HepG2 (cell line): ENCODE data around the gene TUBG1. TPM values are rescaled to one million over a fixed set of nuclear protein-coding genes. Genes with fewer than 3 reads are reported as not detected.
A peak's percentile ranks its signal among the peaks of the same experiment; 100 is the strongest.

Source experiments
- ASH2L ChIP-seq: fragments of 300-600, 200-600 bp; sonication (generic); IDR thresholded peaks from 2 replicates; pipeline ENCODE4 v1.7.0; 2017; ENCODE audit warnings: low read depth, mild to moderate bottlenecking, moderate library complexity, mixed read lengths, low read length; ENCODE audit not compliant: insufficient read length
- CBX2 ChIP-seq, 2 experiments: fragments of 200-600 bp in 1 of 2; sonication (generic); formaldehyde crosslinking in 1 of 2; IDR thresholded peaks; 2 replicates each; pipeline versions ENCODE4 v1.7.0 to v1.8.1; 2018 to 2022; ENCODE audit warnings: low read depth in 2 of 2, low read length in 1 of 2, mild to moderate bottlenecking in 1 of 2, missing genetic modification reagents in 1 of 2
- CC2D1A ChIP-seq: sonication (generic); formaldehyde crosslinking; IDR thresholded peaks from 2 replicates; pipeline ENCODE4 v1.8.1; 2023; ENCODE audit warnings: mild to moderate bottlenecking, missing genetic modification reagents
- CEBPB ChIP-seq: IDR thresholded peaks from 2 replicates; pipeline ENCODE4 v1.6.1; 2011; ENCODE audit warnings: low read depth, low read length, improper control_type of control experiment, borderline replicate concordance
- EP300 ChIP-seq, 3 experiments: sonication (generic) in 1 of 3; formaldehyde crosslinking in 1 of 3; IDR thresholded peaks; 2 replicates each; pipeline versions ENCODE4 v1.5.1 to v1.6.1; 2011 to 2020; ENCODE audit warnings: low read depth in 2 of 3, low read length in 2 of 3, borderline replicate concordance in 1 of 3, improper control_type of control experiment in 1 of 3, mild to moderate bottlenecking in 1 of 3, missing genetic modification reagents in 1 of 3, moderate library complexity in 1 of 3
- GATAD1 ChIP-seq: IDR thresholded peaks from 2 replicates; pipeline ENCODE4 v1.6.1; 2016; ENCODE audit warnings: missing genetic modification reagents, missing compliant biosample characterization
- HNRNPH1 ChIP-seq: fragments of 200-400 bp; formaldehyde crosslinking; optimal IDR thresholded peaks from 2 replicates; pipeline ENCODE3; 2017; ENCODE audit warnings: mild to moderate bottlenecking, low read depth, low read length
- HNRNPK ChIP-seq: fragments of 200-400 bp; formaldehyde crosslinking; IDR thresholded peaks from 2 replicates; pipeline ENCODE4 v1.6.1; 2018; ENCODE audit warnings: low read length, low read depth, moderate library complexity, mild to moderate bottlenecking; ENCODE audit not compliant: poor library complexity, severe bottlenecking
- JARID2 ChIP-seq: sonication (generic); formaldehyde crosslinking; IDR thresholded peaks from 2 replicates; pipeline ENCODE4 v1.8.1; 2023; ENCODE audit warnings: missing genetic modification reagents, inconsistent platforms; ENCODE audit not compliant: insufficient replicate concordance
- KLF11 ChIP-seq: IDR thresholded peaks from 2 replicates; pipeline ENCODE4 v1.6.1; 2016; ENCODE audit warnings: missing compliant biosample characterization
- KLF9 ChIP-seq: IDR thresholded peaks from 2 replicates; pipeline ENCODE4 v1.6.1; 2016; ENCODE audit warnings: low read depth
- MTA3 ChIP-seq: sonication (generic); formaldehyde crosslinking; IDR thresholded peaks from 2 replicates; pipeline ENCODE4 v1.4.0; 2020; ENCODE audit warnings: missing genetic modification reagents
- PAF1 ChIP-seq: IDR thresholded peaks from 2 replicates; pipeline ENCODE4 v1.6.1; 2016; ENCODE audit warnings: missing genetic modification reagents, missing compliant biosample characterization
- PCBP2 ChIP-seq: fragments of 200-400 bp; formaldehyde crosslinking; optimal IDR thresholded peaks from 2 replicates; pipeline ENCODE3; 2018; ENCODE audit warnings: low read length, low read depth; ENCODE audit not compliant: poor library complexity, severe bottlenecking
- REL ChIP-seq: sonication (generic); formaldehyde crosslinking; conservative IDR thresholded peaks from 2 replicates; pipeline ENCODE4 v1.8.0; 2022; ENCODE audit warnings: mild to moderate bottlenecking, missing genetic modification reagents, moderate library complexity
- SOX13 ChIP-seq, 3 experiments: fragments of 450-650 bp in 1 of 3; sonication (generic) in 1 of 3; formaldehyde crosslinking in 1 of 3; IDR thresholded peaks in 2 of 3; conservative IDR thresholded peaks in 1 of 3; 2 replicates each; pipeline versions ENCODE4 v1.5.0 to v1.6.1; 2016 to 2020; ENCODE audit warnings: antibody characterized with exemption in 1 of 3, mild to moderate bottlenecking in 1 of 3, missing compliant biosample characterization in 1 of 3, missing genetic modification reagents in 1 of 3, moderate library complexity in 1 of 3
- SPEN ChIP-seq: sonication (generic); formaldehyde crosslinking; IDR thresholded peaks from 2 replicates; pipeline ENCODE4 v1.5.1; 2020; ENCODE audit warnings: low read depth, mild to moderate bottlenecking, missing genetic modification reagents
- TCF7 ChIP-seq: sonication (generic); IDR thresholded peaks from 2 replicates; pipeline ENCODE4 v1.6.1; 2016; ENCODE audit warnings: antibody characterized with exemption, low read depth
- ZNF383 ChIP-seq: sonication (generic); formaldehyde crosslinking; IDR thresholded peaks from 2 replicates; pipeline ENCODE4 v1.4.0; 2020; ENCODE audit warnings: missing genetic modification reagents, mild to moderate bottlenecking, borderline replicate concordance
- ZNF788 ChIP-seq: sonication (generic); formaldehyde crosslinking; IDR thresholded peaks from 2 replicates; pipeline ENCODE4 v1.5.0; 2020; ENCODE audit warnings: mild to moderate bottlenecking, missing genetic modification reagents, borderline replicate concordance
- ZSCAN21 ChIP-seq: sonication (generic); formaldehyde crosslinking; IDR thresholded peaks from 2 replicates; pipeline ENCODE4 v1.8.0; 2022; ENCODE audit warnings: mild to moderate bottlenecking, missing genetic modification reagents, moderate library complexity, borderline replicate concordance
- polyA plus RNA-seq, 8 experiments: library from polyadenylated mRNA; depleted of rRNA in 3 of 8; stranded (reverse) in 7 of 8; unstranded in 1 of 8; fragments of >200 nt; fragmentation: Illumina TruSeq in 4 of 8; extraction: Trizol in 4 of 8; gene quantifications; 2 replicates each; pipeline versions ENCODE4 v1.2.1 to v1.2.3, GENCODE V29; 2011 to 2016; ENCODE audit warnings: low read depth in 4 of 8, missing spikeins in 1 of 8, mixed read lengths in 1 of 8; ENCODE audit not compliant: insufficient read depth in 1 of 8
- total RNA-seq, 5 experiments: library from RNA; depleted of rRNA; stranded (reverse); fragments of >200 nt; fragmentation: Illumina TruSeq; extraction: Trizol; gene quantifications; 2 replicates each; pipeline ENCODE4 v1.2.3, GENCODE V29; 2016; ENCODE audit warnings: low read depth in 1 of 5
- TF ChIP-seq, protein P1 (sequence below): sonication (generic); formaldehyde crosslinking; IDR thresholded peaks from 2 replicates; pipeline ENCODE4 v1.9.0; 2021; ENCODE audit warnings: missing genetic modification reagents, borderline replicate concordance
- TF ChIP-seq, protein P2 (sequence below): fragments of 450-650 bp; IDR thresholded peaks from 2 replicates; pipeline ENCODE4 v1.6.1; 2017
- TF ChIP-seq, protein P3 (sequence below): sonication (generic); formaldehyde crosslinking; IDR thresholded peaks from 2 replicates; pipeline ENCODE4 v1.5.0; 2020; ENCODE audit warnings: missing genetic modification reagents

TUBG1 gene
- total and polyA plus RNA-seq, 2 of the 13 experiments (the other 11 are each of a cell fraction or from before 2014, with no cell fraction given) = 74.1 to 137 TPM

DNA sequence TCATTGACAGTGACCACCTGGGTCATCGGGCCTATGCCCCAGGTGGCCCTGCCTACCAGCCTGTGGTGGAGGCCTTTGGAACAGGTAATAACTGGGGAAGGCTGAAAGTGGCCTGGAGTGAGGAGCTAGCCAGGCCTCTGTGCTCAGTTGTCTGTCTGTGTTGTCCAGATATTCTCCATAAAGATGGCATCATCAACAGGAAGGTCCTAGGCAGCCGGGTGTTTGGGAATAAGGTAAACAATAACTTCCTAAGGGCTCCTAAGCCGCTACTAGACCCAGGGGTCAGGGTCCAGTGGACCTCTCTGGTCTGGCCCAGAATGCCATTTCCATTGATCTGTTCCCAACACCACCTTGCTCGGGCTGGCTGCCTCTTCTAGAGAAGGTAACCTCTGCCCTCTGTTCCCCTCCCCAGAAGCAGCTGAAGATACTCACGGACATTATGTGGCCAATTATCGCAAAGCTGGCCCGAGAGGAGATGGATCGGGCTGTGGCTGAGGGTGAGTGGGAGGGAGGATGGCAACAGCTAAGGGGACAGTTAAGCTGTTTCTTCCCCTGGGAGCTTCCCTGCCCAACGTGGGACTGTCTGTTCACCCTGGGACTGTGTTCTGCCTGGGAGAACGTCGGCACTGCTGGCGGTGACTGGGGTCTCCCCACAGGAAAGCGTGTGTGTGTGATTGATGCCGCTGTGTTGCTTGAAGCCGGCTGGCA lies 44.5 kb upstream of the TUBG1 start (continued):
- TF ChIP-seq MTA3 (CRISPR knock-in tag) (no peak), JARID2 (CRISPR knock-in tag) (no peak), CEBPB (peak; percentile 17; the same call in 1 of the 2 replicates), SOX13 (IDR thresholded peaks at IDR 0.05) (no peak), SOX13 (CRISPR knock-in tag; conservative IDR thresholded peaks at IDR 0.05 in 1 of 2, IDR thresholded peaks at IDR 0.05 in 1 of 2) (peak in 1 of 2 experiments; percentile 69; a peak in 2 of 4 replicates), CC2D1A (CRISPR knock-in tag) (no peak), HNRNPK (no peak), ZNF788 (CRISPR knock-in tag) (peak; percentile 20; the same call in 1 of the 2 replicates), CBX2 (IDR thresholded peaks at IDR 0.05; ENCODE audit: low read depth, low read length) (no peak), CBX2 (CRISPR knock-in tag; IDR thresholded peaks at IDR 0.05; ENCODE audit: low read depth) (no peak), PAF1 (CRISPR knock-in tag) (no peak; the same call in 1 of the 2 replicates), TCF7 (no peak), GATAD1 (CRISPR knock-in tag) (peak; percentile 65; the same call in 1 of the 2 replicates), ZNF383 (no peak), SPEN (CRISPR knock-in tag) (peak; percentile 56; the same call in 1 of the 2 replicates), KLF9 (CRISPR knock-in tag) (0 out of 2 replicates have a peak, but pooled peaks have one; percentile 66), EP300 (IDR thresholded peaks at IDR 0.05; ENCODE audit: low read depth in 2 of 2, low read length in 2 of 2) (peak in 1 of 2 experiments; percentile 74; a peak in 2 of 4 replicates), EP300 (CRISPR knock-in tag; IDR thresholded peaks at IDR 0.05; ENCODE audit: borderline replicate concordance) (no peak; the same call in 1 of the 2 replicates), PCBP2 (no peak), KLF11 (CRISPR knock-in tag) (no peak), REL (CRISPR knock-in tag) (no peak), ZSCAN21 (CRISPR knock-in tag) (no peak), ASH2L (peak; percentile 87), HNRNPH1 (no peak)
- TF ChIP-seq, protein P1, sequence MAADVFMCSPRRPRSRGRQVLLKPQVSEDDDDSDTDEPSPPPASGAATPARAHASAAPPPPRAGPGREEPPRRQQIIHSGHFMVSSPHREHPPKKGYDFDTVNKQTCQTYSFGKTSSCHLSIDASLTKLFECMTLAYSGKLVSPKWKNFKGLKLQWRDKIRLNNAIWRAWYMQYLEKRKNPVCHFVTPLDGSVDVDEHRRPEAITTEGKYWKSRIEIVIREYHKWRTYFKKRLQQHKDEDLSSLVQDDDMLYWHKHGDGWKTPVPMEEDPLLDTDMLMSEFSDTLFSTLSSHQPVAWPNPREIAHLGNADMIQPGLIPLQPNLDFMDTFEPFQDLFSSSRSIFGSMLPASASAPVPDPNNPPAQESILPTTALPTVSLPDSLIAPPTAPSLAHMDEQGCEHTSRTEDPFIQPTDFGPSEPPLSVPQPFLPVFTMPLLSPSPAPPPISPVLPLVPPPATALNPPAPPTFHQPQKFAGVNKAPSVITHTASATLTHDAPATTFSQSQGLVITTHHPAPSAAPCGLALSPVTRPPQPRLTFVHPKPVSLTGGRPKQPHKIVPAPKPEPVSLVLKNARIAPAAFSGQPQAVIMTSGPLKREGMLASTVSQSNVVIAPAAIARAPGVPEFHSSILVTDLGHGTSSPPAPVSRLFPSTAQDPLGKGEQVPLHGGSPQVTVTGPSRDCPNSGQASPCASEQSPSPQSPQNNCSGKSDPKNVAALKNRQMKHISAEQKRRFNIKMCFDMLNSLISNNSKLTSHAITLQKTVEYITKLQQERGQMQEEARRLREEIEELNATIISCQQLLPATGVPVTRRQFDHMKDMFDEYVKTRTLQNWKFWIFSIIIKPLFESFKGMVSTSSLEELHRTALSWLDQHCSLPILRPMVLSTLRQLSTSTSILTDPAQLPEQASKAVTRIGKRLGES (CRISPR knock-in tag) = no peak
- TF ChIP-seq, protein P2, sequence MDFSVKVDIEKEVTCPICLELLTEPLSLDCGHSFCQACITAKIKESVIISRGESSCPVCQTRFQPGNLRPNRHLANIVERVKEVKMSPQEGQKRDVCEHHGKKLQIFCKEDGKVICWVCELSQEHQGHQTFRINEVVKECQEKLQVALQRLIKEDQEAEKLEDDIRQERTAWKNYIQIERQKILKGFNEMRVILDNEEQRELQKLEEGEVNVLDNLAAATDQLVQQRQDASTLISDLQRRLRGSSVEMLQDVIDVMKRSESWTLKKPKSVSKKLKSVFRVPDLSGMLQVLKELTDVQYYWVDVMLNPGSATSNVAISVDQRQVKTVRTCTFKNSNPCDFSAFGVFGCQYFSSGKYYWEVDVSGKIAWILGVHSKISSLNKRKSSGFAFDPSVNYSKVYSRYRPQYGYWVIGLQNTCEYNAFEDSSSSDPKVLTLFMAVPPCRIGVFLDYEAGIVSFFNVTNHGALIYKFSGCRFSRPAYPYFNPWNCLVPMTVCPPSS = no peak
- TF ChIP-seq, protein P3, sequence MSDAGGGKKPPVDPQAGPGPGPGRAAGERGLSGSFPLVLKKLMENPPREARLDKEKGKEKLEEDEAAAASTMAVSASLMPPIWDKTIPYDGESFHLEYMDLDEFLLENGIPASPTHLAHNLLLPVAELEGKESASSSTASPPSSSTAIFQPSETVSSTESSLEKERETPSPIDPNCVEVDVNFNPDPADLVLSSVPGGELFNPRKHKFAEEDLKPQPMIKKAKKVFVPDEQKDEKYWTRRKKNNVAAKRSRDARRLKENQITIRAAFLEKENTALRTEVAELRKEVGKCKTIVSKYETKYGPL (CRISPR knock-in tag) = no peak
